T follicular helper cell (primary cell): ENCODE data around the gene SPAG6.

ENCODE experiments used
- DNase-seq: peaks from one replicate; pipeline ENCODE4 v3.0.0-alpha.2; 2020; ENCODE audit warnings: low read depth

SPAG6 gene

DNA sequence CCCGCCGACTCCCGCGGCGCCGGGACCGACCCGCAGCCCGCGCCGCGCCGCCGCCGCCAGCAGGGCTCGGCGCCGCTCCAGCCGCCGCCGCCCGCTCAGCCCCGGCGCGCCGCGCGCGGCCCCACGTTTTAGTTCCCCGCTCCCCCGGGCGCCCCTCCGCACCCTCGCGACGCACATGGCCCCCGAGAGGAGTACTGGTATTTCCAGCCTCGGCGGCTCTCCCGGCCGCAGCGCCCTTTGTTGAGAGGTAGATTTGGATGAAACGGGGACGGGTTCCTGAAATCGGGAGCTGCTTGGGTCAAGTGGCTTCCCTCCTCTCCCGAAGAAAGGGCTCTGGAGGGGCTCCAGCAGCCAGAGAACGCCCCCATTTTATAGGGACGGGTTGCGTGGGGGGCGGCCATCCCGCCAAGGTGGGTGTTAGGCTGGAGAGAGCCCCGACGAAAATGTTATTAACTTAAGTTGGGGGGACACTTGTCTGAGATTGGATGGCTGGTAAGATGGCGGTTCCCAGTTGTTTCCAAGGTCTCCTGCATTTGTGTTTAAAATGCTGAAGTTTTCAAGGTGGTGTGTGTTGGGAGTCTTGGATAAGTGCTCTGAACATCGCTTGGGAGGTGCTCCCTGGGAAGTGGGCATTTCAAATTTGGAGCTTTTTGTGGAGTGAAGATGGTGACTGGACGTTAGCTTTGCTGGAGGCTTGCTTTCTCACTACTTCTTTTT lies 23.2 kb upstream of the SPAG6 start:
- DNase-seq = no peak

DNA sequence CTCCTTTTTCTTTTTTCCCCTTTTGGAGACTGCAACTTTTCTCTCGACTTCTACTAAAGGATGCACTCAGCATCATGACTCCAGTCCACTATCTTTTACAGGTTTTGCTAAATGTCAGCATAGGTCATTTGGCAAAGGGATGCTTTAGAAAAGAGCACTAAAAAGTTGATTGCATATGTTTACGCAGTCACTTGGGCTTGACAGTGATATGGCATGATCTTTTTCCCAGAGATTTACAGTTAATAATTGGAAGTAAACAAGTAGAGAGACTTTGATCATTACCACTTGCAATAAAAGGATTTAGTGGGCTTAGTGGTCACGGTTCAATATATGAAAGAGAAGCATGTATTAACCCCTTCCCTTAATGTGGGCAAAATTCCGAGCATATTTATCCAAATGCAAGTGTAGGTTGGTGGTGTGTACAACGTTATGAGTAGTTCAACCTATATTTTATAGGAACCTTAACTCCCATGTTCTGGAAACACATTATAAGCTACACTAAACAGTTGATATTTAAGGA lies 22.6 kb upstream of the SPAG6 start:
- no peak for DNase-seq

GRCh38 chr10:22323538-22324305 lies 21.6 kb upstream of the SPAG6 start:
- no peak for DNase-seq

- no peak for DNase-seq
Observed at GRCh38 chr10:22324413-22324812, 20.9 kb upstream of the SPAG6 start.

DNA sequence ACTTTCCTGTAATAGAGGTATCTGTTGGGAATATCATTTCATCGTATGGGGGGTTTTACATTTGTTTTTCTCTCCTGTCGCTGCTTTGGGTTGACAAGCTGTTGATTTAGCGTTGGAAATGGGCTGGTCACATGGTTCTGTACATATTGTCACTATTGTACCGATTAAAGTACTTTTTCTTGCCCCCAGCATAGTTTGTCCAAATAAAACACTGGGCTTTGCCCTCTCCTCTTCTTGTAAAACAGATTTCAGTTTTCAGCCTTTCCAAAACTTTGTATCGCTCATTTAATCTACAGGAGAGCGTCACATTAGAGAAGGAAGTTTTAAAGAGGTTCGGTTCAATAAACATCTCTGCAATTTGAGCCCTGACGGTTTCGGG lies 20.4 kb upstream of the SPAG6 start:
- no peak for DNase-seq

DNA sequence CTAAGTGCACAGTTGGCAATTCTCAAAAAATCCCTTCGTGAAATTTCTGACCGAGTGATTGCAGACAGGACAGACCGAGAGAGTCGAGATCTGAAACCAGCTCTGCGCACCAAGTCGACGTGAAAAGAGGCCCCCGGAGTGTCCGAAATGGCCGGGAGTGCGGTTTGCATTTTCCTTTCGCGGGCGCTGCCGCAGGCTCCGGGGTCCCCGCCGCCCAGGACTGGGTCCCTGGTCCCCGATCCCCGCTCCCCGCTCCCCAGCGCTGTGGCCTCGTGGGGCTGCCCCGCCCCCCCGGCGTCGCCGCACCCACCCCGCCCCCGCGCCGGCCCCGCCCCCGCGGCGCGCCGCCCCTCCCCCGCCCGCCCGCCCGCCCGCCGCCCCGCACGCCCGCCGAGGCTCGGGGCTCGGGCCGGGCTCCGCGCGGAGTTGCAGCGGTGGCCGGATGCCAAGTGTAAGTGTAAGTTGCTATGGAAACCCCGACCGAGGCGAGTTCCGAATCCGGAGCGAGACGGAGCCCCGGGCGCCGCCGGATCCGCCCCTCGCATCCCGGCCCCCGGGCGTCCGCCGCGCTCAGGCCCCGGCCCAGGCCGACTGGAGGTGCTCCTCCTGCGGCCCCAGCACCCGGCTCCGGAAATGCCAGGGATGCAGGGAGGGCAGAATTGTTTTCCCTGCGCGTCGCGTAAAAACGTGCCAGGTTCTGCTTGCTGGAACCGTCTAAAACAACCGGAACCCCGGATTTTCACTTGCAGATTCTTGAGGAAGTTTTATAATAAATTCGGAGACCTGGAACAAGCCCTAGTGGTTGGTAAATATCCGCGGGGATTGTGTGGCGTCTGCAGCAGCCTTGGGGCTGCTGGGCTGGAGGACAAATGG lies 19.8 kb upstream of the SPAG6 start:
- peak; percentile 71 for DNase-seq

GRCh38 chr10:22326145-22326702 lies 19.1 kb upstream of the SPAG6 start:
- DNase-seq = no peak

DNA sequence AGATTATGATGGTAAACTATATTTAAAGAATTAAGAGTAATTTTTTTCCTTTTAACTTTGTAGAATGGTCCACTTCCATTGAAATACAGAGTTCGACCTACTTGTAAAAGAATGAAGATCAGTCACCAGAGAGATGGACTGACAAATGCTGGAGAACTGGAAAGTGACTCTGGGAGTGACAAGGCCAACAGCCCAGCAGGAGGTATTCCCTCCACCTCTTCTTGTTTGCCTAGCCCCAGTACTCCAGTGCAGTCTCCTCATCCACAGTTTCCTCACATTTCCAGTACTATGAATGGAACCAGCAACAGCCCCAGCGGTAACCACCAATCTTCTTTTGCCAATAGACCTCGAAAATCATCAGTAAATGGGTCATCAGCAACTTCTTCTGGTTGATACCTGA lies 16.1 kb upstream of the SPAG6 start:
- DNase-seq = no peak

DNA sequence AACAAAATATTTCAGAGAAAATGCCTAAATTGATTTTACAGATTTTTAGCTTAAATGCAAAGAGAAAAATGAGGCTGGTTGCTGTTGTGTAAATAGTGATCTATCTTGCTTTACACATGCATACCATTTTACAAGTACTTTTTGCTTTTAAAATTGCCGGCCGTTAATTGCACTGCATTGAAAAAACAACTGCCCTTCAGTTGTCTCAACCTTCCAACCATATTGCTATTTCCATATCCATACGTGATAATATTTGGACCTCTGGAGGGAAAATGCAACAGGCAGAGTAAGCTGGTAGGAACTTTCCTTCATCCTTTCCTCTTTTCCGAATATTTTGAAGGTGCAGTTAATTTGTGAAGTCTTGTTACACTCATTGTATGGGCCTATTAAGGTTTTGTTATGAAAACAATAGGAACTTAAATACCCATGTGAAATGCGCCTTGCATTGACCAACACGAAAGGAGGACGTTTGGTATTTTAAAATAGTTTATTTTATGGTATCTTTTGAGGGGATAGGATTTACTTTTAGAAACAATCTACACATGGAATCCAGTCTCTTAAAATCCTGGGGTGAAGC lies 13.1 kb upstream of the SPAG6 start:
- DNase-seq = no peak

- DNase-seq = no peak
Observed at GRCh38 chr10:22333167-22333974, 11.9 kb upstream of the SPAG6 start.

GRCh38 chr10:22333975-22334282 lies 11.4 kb upstream of the SPAG6 start:
- DNase-seq = no peak

- no peak for DNase-seq
Observed at GRCh38 chr10:22334414-22335172, 10.7 kb upstream of the SPAG6 start.

- peak; percentile 67 for DNase-seq
Observed at GRCh38 chr10:22335173-22335933, 9.9 kb upstream of the SPAG6 start.

DNA sequence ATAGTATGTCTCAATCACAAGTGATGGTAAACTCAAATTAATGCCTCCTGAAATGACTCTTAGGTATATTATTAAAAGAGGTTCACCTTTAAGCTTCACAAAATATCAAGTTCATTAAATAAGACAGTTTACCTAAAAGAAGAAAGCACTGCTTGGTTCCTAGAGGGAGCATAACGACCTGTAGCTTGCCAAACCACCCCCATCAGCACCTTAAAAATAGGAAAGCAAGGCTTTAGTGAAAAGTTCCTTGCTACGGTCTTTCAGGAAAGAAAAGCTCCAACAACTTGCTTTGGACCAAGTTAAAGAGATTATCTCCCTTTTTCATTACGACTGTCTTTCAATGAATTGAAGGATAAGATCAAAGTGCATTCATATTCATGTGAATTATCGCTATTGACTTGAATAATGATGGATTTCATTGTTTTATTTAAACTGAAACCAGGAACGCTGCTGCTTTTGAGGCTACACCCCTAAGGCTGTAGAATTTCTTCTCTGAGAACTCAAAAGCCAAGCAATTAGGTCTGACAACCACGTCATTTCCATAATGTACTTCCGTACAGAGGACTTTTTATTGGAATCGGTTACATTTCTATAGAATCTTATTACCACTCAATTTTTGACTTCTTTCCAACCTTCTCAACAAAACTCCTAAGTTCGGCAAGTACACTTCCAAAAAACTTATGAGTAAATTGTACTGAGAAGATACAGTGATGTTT lies 7.0 kb upstream of the SPAG6 start:
- DNase-seq = no peak

DNA sequence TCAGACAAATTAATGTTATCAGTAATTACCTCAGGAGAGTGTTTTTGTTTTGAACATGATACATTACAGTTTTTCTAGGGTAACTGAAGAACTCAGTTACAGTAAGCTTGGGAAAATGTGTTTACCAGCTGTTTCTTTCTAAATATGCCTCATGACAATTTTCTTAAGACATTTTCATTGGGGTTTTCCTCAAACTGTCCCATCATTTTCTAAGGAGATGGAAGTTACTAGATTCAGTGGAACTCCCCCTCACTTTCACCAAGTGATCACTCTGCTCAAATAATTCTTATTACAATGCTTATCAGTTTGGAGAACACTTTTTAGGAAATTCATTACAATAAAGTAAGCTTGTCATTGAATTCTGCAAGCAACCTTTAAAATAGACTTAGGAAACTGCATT lies 6.4 kb upstream of the SPAG6 start:
- DNase-seq = no peak

- no peak for DNase-seq
Observed at GRCh38 chr10:22339761-22340328, 5.5 kb upstream of the SPAG6 start.

DNA sequence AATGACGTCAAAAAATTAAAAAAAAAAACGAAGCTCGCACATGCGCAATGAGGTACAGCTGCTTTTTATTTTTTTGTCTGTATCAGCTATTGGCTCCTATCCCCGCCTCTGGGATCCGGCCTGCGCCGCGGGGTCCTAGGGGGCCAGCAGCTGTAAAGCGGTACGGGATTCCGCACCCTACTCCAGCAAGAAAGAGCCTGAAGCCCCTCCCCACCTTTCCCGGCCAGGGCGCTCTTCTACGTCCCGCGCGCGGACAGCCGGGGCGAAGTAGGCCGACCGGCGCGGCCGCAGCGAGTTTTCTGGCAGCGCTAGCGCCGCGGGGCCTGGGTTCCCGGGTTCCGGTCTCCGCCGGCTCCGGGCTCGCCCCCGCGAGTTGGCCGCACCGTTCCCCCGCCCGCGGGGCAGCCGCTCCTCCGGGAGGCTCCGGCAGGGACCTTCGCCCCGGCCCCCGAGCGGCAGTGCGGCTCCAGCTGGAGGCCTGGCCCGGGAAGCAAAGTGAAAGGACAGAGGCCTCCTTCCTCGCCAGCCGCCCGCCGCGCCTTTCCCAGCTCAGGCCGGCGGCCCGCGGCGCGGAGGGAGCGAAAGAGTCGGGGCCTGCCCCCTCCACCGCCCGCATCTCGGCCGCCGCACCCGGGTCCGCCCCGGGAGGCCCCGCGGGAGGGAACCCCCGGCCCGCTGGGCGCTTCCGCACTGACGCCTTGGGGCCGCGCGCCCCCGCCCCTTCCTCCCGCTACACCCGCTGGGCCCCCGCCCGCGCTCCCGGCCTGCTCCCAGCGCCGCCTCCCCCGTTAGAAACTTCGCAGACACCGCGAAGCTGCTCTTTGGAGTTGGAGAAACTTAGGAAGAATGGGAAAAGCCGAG lies 4.7 kb upstream of the SPAG6 start:
- peak; percentile 24 for DNase-seq
